Colonic mucosa (tissue), 4 donors: Measurements from ENCODE around the gene RAG1. TPM values are rescaled to one million over a fixed set of nuclear protein-coding genes. Genes with fewer than 3 reads are reported as not detected.

Source experiments
- DNase-seq: peaks from one replicate; pipeline ENCODE4 v3.0.0-alpha.2; 2020
- H3K27ac ChIP-seq: fragments of 200-600 bp; one replicate; pipeline ENCODE4 v1.8.0; 2021
- H3K27me3 ChIP-seq: fragments of 200-600 bp; one replicate; pipeline ENCODE4 v1.8.0; 2021
- H3K36me3 ChIP-seq: fragments of 200-600 bp; one replicate; pipeline ENCODE4 v1.8.0; 2021
- H3K4me1 ChIP-seq: fragments of 200-600 bp; one replicate; pipeline ENCODE4 v1.8.0; 2021; ENCODE audit warnings: mild to moderate bottlenecking
- H3K4me3 ChIP-seq: fragments of 200-600 bp; one replicate; pipeline ENCODE4 v1.8.0; 2021
- H3K9ac ChIP-seq, 2 donors: one replicate each; pipeline ENCODE4 v1.7.0; 2013; ENCODE audit warnings: control low read depth in 2 of 2, low read depth in 2 of 2, low read length in 2 of 2
- H3K9me3 ChIP-seq: fragments of 200-600 bp; one replicate; pipeline ENCODE4 v1.8.0; 2021
- intact Hi-C: fragments of 100-400 bp; cut with DNase I; formaldehyde crosslinking; loops from one replicate; pipeline ENCODE4 v1.14.1; 2022
- total RNA-seq, 2 donors: library from RNA; stranded (reverse); fragmentation: NEBNext Ultra II Directional in 1 of 2; extraction: Animal tissue kit (Norgen Biotek cat#: 25700) in 1 of 2; gene quantifications; one replicate each; pipeline ENCODE4 v1.2.1, GENCODE V29; 2021
- TF ChIP-seq, protein P1 (sequence below): fragments of 200-600 bp; IDR thresholded peaks from one replicate; pipeline ENCODE4 v1.8.0; 2022; ENCODE audit warnings: antibody characterized with exemption, mild to moderate bottlenecking
- donor health status: healthy.
- donor health status: DM: no; HTN: no; CAD: no.
- donor health status: DM: no; HTN: no; CAD: no.

Gene RAG1
- total RNA-seq, 2 donors from 2014 or later = 0.47 to 1.5 TPM

DNA sequence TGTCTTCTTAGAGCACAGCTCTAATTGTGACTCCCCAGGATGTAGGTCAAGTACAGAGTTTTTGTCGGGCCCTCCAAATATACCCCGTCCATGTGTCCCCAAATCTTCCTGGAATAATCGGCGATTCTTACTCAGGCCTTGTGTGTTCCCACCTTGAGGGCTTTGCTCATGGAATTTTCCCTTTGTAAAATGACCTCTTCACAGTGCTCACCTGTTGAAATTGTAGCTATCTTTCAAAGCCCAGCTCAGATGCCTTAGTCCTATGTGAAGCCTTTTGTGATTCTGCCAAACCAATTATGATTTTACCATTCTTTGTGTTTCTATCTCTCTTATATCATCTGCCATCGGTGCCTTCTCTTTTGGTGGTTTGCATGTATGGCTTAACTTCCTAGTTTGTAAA, 60.3 kb downstream of the RAG1 start:
- Histone ChIP-seq H3K9ac (no peak overlapping the region), H3K4me3 (no peak overlapping the region), H3K9me3 (no peaks in the 10 kb centered on the region), H3K27ac (no peak overlapping the region), H3K36me3 (no peaks in the 10 kb centered on the region), H3K4me1 (no peaks in the 10 kb centered on the region), H3K27me3 (no peaks in the 10 kb centered on the region)
- intact Hi-C loops = no loop called here
- TF ChIP-seq, protein P1, sequence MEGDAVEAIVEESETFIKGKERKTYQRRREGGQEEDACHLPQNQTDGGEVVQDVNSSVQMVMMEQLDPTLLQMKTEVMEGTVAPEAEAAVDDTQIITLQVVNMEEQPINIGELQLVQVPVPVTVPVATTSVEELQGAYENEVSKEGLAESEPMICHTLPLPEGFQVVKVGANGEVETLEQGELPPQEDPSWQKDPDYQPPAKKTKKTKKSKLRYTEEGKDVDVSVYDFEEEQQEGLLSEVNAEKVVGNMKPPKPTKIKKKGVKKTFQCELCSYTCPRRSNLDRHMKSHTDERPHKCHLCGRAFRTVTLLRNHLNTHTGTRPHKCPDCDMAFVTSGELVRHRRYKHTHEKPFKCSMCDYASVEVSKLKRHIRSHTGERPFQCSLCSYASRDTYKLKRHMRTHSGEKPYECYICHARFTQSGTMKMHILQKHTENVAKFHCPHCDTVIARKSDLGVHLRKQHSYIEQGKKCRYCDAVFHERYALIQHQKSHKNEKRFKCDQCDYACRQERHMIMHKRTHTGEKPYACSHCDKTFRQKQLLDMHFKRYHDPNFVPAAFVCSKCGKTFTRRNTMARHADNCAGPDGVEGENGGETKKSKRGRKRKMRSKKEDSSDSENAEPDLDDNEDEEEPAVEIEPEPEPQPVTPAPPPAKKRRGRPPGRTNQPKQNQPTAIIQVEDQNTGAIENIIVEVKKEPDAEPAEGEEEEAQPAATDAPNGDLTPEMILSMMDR = no peak
- no peak for DNase-seq

DNA sequence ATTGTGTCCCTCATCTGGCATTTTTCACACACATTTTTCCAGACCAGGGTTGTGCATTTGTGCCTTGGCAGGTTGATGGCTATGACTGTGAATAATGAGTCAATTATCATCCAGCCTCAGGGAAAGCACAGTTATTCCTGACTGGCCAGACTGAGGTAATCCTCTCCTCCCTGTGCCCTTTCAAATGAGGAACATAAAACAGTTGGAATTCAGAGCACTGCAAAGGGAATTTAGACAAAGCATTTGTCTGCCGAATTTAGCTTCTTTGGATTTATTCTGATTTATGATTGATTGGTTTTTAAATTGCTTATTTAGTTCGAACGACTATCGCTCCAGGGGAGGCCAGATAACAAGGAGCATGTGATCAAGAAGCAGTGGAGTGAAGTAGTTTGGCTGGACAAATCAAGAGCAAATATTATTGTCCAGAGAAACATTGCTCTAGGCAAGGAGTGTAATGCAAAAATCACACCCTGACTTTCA, 61.0 kb downstream of the RAG1 start:
- Histone ChIP-seq H3K27me3 (no peaks in the 10 kb centered on the region), H3K27ac (no peak overlapping the region), H3K4me3 (no peak overlapping the region), H3K9ac (no peak overlapping the region), H3K4me1 (no peaks in the 10 kb centered on the region), H3K36me3 (no peaks in the 10 kb centered on the region), H3K9me3 (no peaks in the 10 kb centered on the region)
- TF ChIP-seq, protein P1 = no peak
- intact Hi-C loops = no loop called here
- DNase-seq = no peak

Other genes with a start within 250 kb of the RAG1 start
- 10 to 100 TPM in 1 of 2 donors, 1 to 10 TPM in 1; 9.5 to 18.3 TPM for gene TRAF6, start 57.7 kb upstream of the RAG1 start, total RNA-seq
- gene IFTAP, start 26.5 kb downstream of the RAG1 start, total RNA-seq = 10 to 100 TPM in 1 of 2 donors, 1 to 10 TPM in 1; 8.0 to 10.7 TPM
- not detected for gene RAG2, start 30.2 kb downstream of the RAG1 start, total RNA-seq